NCI-H2196 (cell line): Measurements from ENCODE around the gene ZNF787.

Source experiments
- DNase-seq: peaks from one replicate; lab custom pipeline; 2025; ENCODE audit not compliant: unreplicated experiment; lab: John Stamatoyannopoulos, UW

The ZNF787 gene

GRCh38 chr19:56088497-56089215, 32.4 kb downstream of the ZNF787 start:
- no peak for DNase-seq

- no peak for DNase-seq
Observed at GRCh38 chr19:56087647-56088496, 33.2 kb downstream of the ZNF787 start.

- DNase-seq, result no peak
Observed at GRCh38 chr19:56086671-56087430, 34.2 kb downstream of the ZNF787 start.

GRCh38 chr19:56085571-56086275, 35.4 kb downstream of the ZNF787 start:
- DNase-seq, result no peak

GRCh38 chr19:56084835-56085536, 36.1 kb downstream of the ZNF787 start:
- no peak for DNase-seq

- DNase-seq, result no peak
Observed at GRCh38 chr19:56083668-56084067, 37.4 kb downstream of the ZNF787 start.

- peak; percentile 23 for DNase-seq
Observed at GRCh38 chr19:56080669-56081401, 40.3 kb downstream of the ZNF787 start.

GRCh38 chr19:56079609-56080008, 41.5 kb downstream of the ZNF787 start:
- no peak for DNase-seq

- peak; percentile 63 for DNase-seq
Observed at GRCh38 chr19:56076498-56076897, 44.6 kb downstream of the ZNF787 start.

GRCh38 chr19:56071151-56071550, 49.9 kb downstream of the ZNF787 start:
- DNase-seq, result no peak

GRCh38 chr19:56069642-56070041, 51.5 kb downstream of the ZNF787 start:
- no peak for DNase-seq

- peak; percentile 69 for DNase-seq
Observed at GRCh38 chr19:56066152-56067023, 54.7 kb downstream of the ZNF787 start.

GRCh38 chr19:56053596-56053995, 67.5 kb downstream of the ZNF787 start:
- DNase-seq, result no peak
